Omental fat pad (tissue), 4 donors: ENCODE results near the gene LAMP1. TPM values are rescaled to one million over a fixed set of nuclear protein-coding genes. Genes with fewer than 3 reads are reported as not detected.

Experiments
- ATAC-seq: fragments of 150-250 bp; one replicate; pipeline ENCODE4 v1.9.1; 2016; ENCODE audit warnings: mild to moderate bottlenecking, moderate library complexity; ENCODE audit not compliant: low FRiP score
- DNase-seq: peaks from one replicate; pipeline ENCODE4 v3.0.0-alpha.2; 2019; ENCODE audit warnings: low spot score
- CTCF ChIP-seq, 3 donors: fragments of 450-650 bp; IDR thresholded peaks; one replicate each; pipeline ENCODE4 v1.5.1; 2016 to 2017; ENCODE audit warnings: antibody characterized with exemption in 3 of 3, mild to moderate bottlenecking in 3 of 3, moderate library complexity in 2 of 3
- total RNA-seq, 4 donors: library from RNA; depleted of rRNA; stranded (reverse); fragments of >200 nt; gene quantifications; one replicate each; pipeline ENCODE4 v1.1.0, GENCODE V29; 2016

Gene LAMP1
- total RNA-seq, 4 donors from 2014 or later: 91.0 to 132 (median 106) TPM

GRCh38 chr13:113354831-113355610 lies 58.0 kb downstream of the LAMP1 start:
- no peak for DNase-seq
- TF ChIP-seq CTCF (IDR thresholded peaks at IDR 0.05): no peak

GRCh38 chr13:113355621-113356020 lies 58.6 kb downstream of the LAMP1 start:
- DNase-seq: no peak
- no peak for TF ChIP-seq CTCF (IDR thresholded peaks at IDR 0.05)

More at GRCh38 chr13:113354831-113355610, 58.0 kb downstream of the LAMP1 start:
- no peak for ATAC-seq

GRCh38 chr13:113356596-113356995 lies 59.6 kb downstream of the LAMP1 start:
- DNase-seq (no peak), ATAC-seq (no peak)
- TF ChIP-seq CTCF (IDR thresholded peaks at IDR 0.05): no peak

More at GRCh38 chr13:113355621-113356020, 58.6 kb downstream of the LAMP1 start:
- ATAC-seq: no peak

- no peak for TF ChIP-seq CTCF (IDR thresholded peaks at IDR 0.05)
- ATAC-seq (no peak), DNase-seq (no peak)
Observed at GRCh38 chr13:113357529-113357928, 60.5 kb downstream of the LAMP1 start.

- TF ChIP-seq CTCF (IDR thresholded peaks at IDR 0.05): no peak
- ATAC-seq (no peak), DNase-seq (no peak)
Observed at GRCh38 chr13:113358653-113359190, 61.7 kb downstream of the LAMP1 start.

GRCh38 chr13:113359571-113359970 lies 62.5 kb downstream of the LAMP1 start:
- DNase-seq: no peak
- no peak for ATAC-seq
- TF ChIP-seq CTCF (IDR thresholded peaks at IDR 0.05): no peak

- TF ChIP-seq CTCF (IDR thresholded peaks at IDR 0.05): no peak
- ATAC-seq (no peak), DNase-seq (no peak)
Observed at GRCh38 chr13:113360446-113360845, 63.4 kb downstream of the LAMP1 start.
